HepG2 (cell line): ENCODE data around the gene ZNRD2. TPM values are rescaled to one million over a fixed set of nuclear protein-coding genes. Genes with fewer than 3 reads are reported as not detected.

Experiments
- AKNA ChIP-seq: sonication (generic); formaldehyde crosslinking; IDR thresholded peaks from 2 replicates; pipeline ENCODE4 v1.4.0; 2020; ENCODE audit warnings: missing genetic modification reagents, borderline replicate concordance
- GZF1 ChIP-seq: sonication (generic); formaldehyde crosslinking; IDR thresholded peaks from 2 replicates; pipeline ENCODE4 v1.5.1; 2020; ENCODE audit warnings: mild to moderate bottlenecking, missing genetic modification reagents
- HDAC1 ChIP-seq: sonication (generic); formaldehyde crosslinking; IDR thresholded peaks from 2 replicates; pipeline ENCODE4 v1.5.1; 2020; ENCODE audit warnings: mild to moderate bottlenecking, missing genetic modification reagents
- HINFP ChIP-seq: sonication (generic); formaldehyde crosslinking; IDR thresholded peaks from 2 replicates; pipeline ENCODE4 v1.4.0; 2020; ENCODE audit warnings: low read depth, mild to moderate bottlenecking, missing genetic modification reagents
- HOXA9 ChIP-seq: sonication (generic); formaldehyde crosslinking; IDR thresholded peaks from 2 replicates; pipeline ENCODE4 v1.8.1; 2022; ENCODE audit warnings: missing genetic modification reagents, mild to moderate bottlenecking, moderate library complexity, borderline replicate concordance
- NKX3-1 ChIP-seq: sonication (generic); formaldehyde crosslinking; IDR thresholded peaks from 2 replicates; pipeline ENCODE4 v1.5.0; 2020; ENCODE audit warnings: missing genetic modification reagents
- NR0B2 ChIP-seq: sonication (generic); formaldehyde crosslinking; IDR thresholded peaks from 2 replicates; pipeline ENCODE4 v1.4.0; 2020; ENCODE audit warnings: mild to moderate bottlenecking, missing genetic modification reagents
- TFDP2 ChIP-seq: sonication (generic); formaldehyde crosslinking; IDR thresholded peaks from 2 replicates; pipeline ENCODE4 v1.4.0; 2020; ENCODE audit warnings: missing genetic modification reagents
- U2AF1 ChIP-seq: fragments of 200-400 bp; formaldehyde crosslinking; optimal IDR thresholded peaks from 2 replicates; pipeline ENCODE3; 2017; ENCODE audit warnings: mild to moderate bottlenecking, low read depth, low read length
- XRCC5 ChIP-seq: fragments of 200-400 bp; formaldehyde crosslinking; optimal IDR thresholded peaks from 2 replicates; pipeline ENCODE3; 2017; ENCODE audit warnings: mild to moderate bottlenecking, low read length
- ZBTB37 ChIP-seq: sonication (generic); formaldehyde crosslinking; IDR thresholded peaks from 2 replicates; pipeline ENCODE4 v1.4.0; 2020; ENCODE audit warnings: mild to moderate bottlenecking, missing genetic modification reagents
- ZNF235 ChIP-seq: sonication (generic); formaldehyde crosslinking; IDR thresholded peaks from 2 replicates; pipeline ENCODE4 v1.8.1; 2023; ENCODE audit warnings: mild to moderate bottlenecking, missing genetic modification reagents, borderline replicate concordance
- ZNF773 ChIP-seq: sonication (generic); formaldehyde crosslinking; IDR thresholded peaks from 2 replicates; pipeline ENCODE4 v1.4.0; 2020; ENCODE audit warnings: missing genetic modification reagents, borderline replicate concordance
- ZNF879 ChIP-seq: sonication (generic); formaldehyde crosslinking; IDR thresholded peaks from 2 replicates; pipeline ENCODE4 v1.8.1; 2023; ENCODE audit warnings: missing genetic modification reagents
- polyA plus RNA-seq, 8 experiments: library from polyadenylated mRNA; depleted of rRNA in 3 of 8; stranded (reverse) in 7 of 8; unstranded in 1 of 8; fragments of >200 nt; fragmentation: Illumina TruSeq in 4 of 8; extraction: Trizol in 4 of 8; gene quantifications; 2 replicates each; pipeline versions ENCODE4 v1.2.1 to v1.2.3, GENCODE V29; 2011 to 2016; ENCODE audit warnings: low read depth in 4 of 8, missing spikeins in 1 of 8, mixed read lengths in 1 of 8; ENCODE audit not compliant: insufficient read depth in 1 of 8
- total RNA-seq, 5 experiments: library from RNA; depleted of rRNA; stranded (reverse); fragments of >200 nt; fragmentation: Illumina TruSeq; extraction: Trizol; gene quantifications; 2 replicates each; pipeline ENCODE4 v1.2.3, GENCODE V29; 2016; ENCODE audit warnings: low read depth in 1 of 5
- TF ChIP-seq, protein P1 (sequence below): sonication (generic); formaldehyde crosslinking; IDR thresholded peaks from 2 replicates; pipeline ENCODE4 v1.4.0; 2020; ENCODE audit warnings: missing genetic modification reagents, borderline replicate concordance

ZNRD2 gene
- total and polyA plus RNA-seq, 2 of the 13 experiments (the other 11 are each of a cell fraction or from before 2014, with no cell fraction given) = 29.2 to 34.0 TPM

DNA sequence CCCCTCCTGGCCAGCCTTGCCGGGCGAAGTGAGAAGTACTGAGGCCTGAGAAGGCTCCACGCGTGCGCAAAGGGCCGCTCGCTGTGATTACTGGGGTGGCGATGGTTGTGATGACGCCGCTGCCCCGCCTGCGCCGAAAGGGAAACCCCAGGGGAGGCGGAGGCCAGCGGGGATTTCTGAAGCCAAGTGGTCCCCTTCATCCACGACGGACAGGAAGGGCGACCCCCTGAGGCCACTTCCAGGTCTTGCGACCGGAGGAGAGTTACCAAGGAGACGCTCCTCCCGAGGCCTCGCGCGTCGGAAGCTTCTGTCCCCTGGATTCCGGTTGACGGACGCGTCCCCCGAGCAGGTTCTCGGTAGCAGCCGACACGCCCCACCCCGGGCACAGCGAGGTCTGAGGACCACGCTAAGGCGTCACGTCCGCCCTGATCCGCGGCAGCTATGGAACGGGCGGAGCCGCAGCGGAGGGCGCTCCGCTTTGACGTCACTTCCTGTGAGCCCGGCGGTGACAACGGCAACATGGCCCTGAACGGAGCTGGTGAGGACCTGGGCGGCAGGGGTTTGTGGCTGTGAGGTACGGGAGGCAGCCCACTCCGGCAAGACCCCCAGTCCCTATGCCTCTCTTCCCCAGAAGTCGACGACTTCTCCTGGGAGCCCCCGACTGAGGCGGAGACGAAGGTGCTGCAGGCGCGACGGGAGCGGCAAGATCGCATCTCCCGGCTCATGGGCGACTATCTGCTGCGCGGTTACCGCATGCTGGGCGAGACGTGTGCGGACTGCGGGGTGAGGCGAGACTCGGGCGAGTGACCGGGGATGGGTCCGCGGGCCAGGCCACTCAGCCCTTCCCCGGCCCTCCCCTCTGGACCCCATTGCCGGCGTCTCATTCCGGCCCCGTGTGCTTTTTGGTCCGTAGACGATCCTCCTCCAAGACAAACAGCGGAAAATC is at the start of gene ZNRD2 (continued):
- TF ChIP-seq, protein P1, sequence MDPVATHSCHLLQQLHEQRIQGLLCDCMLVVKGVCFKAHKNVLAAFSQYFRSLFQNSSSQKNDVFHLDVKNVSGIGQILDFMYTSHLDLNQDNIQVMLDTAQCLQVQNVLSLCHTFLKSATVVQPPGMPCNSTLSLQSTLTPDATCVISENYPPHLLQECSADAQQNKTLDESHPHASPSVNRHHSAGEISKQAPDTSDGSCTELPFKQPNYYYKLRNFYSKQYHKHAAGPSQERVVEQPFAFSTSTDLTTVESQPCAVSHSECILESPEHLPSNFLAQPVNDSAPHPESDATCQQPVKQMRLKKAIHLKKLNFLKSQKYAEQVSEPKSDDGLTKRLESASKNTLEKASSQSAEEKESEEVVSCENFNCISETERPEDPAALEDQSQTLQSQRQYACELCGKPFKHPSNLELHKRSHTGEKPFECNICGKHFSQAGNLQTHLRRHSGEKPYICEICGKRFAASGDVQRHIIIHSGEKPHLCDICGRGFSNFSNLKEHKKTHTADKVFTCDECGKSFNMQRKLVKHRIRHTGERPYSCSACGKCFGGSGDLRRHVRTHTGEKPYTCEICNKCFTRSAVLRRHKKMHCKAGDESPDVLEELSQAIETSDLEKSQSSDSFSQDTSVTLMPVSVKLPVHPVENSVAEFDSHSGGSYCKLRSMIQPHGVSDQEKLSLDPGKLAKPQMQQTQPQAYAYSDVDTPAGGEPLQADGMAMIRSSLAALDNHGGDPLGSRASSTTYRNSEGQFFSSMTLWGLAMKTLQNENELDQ (CRISPR knock-in tag) = no peak
- TF ChIP-seq TFDP2 (CRISPR knock-in tag) (peak; percentile 70; the same call in 1 of the 2 replicates), ZNF235 (peak; percentile 73; the same call in 1 of the 2 replicates), HDAC1 (CRISPR knock-in tag) (peak; percentile 98), AKNA (no peak), ZNF773 (CRISPR knock-in tag) (no peak), ZBTB37 (no peak; the same call in 1 of the 2 replicates), HOXA9 (CRISPR knock-in tag) (no peak), NR0B2 (peak; percentile 82; the same call in 1 of the 2 replicates), U2AF1 (no peak), NKX3-1 (CRISPR knock-in tag) (no peak; the same call in 1 of the 2 replicates), ZNF879 (CRISPR knock-in tag) (no peak), GZF1 (0 out of 2 replicates have a peak, but pooled peaks have one; percentile 79), HINFP (CRISPR knock-in tag) (peak; percentile 84; the same call in 1 of the 2 replicates), XRCC5 (peak; percentile 84)
